Measurements from ENCODE around the gene OMP.

Gene OMP

DNA sequence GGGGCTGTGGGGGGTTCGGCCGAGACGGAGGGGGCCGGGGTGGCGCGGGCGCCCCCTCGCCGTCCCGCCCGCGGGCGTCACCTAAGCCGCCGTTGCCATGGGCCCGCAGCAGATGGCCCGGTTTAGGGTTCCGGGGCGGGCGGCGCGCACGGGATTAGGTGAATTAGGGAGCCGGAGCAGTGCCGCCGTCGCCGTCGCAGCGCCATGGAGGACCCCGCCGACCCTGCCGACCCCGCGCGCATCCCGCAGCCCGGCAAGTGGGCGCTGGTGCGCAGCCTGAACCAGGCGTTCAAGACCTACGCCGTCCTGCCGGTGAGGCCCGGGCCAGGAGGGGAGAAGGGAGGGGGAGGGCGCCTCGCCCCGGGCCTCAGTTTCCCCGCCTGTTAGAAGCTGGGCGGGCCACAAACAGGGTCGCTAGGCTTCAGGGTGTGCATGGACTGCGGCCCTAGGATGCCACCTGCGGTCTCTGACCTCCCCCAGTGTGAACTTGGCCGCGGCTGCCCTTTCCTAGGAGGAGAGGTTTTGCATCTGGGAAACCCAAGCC lies 35.5 kb downstream of the OMP start:
- Histone ChIP-seq H3K4me3 (ENCODE audit: insufficient read depth, low read depth, low read length, poor library complexity, severe bottlenecking) (no peak overlapping the region), H3K27me3 (replicated peaks; ENCODE audit: control insufficient read depth, insufficient read depth, low read length, poor library complexity, severe bottlenecking) (peaks cover 3% of the 10 kb centered on the region), H3K9me3 (ENCODE audit: control insufficient read depth, low read length) (no peaks in the 10 kb centered on the region), H3K4me1 (ENCODE audit: control insufficient read depth, insufficient read depth, low read length, poor library complexity, severe bottlenecking) (no peaks in the 10 kb centered on the region), H3K27ac (ENCODE audit: insufficient read depth, low read length, poor library complexity, severe bottlenecking) (no peak overlapping the region), H3K36me3 (ENCODE audit: control insufficient read depth, insufficient read depth, low read length) (no peaks in the 10 kb centered on the region)
- no peak for DNase-seq

DNA sequence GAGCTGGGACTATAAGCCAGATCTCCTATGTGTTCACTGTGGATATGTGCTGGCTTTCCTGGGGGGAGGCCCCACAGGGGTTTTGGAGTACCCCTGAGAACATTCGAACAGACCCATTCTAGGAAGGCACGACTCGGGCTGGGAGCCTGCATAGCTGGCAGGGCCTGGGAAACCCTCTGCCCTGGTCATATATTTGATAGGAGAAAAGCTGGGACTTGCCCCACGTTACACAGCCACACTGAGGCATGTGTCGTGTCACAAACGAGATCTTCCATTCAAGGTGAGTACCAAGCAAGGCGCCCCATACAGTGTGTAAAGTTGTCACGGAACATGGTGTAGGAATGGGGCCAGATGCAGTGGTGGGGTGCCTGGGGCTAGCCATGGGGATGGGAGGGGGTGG lies 36.6 kb downstream of the OMP start:
- Histone ChIP-seq H3K36me3 (ENCODE audit: control insufficient read depth, insufficient read depth, low read length) (no peaks in the 10 kb centered on the region), H3K27me3 (replicated peaks; ENCODE audit: control insufficient read depth, insufficient read depth, low read length, poor library complexity, severe bottlenecking) (peaks cover 3% of the 10 kb centered on the region), H3K27ac (ENCODE audit: insufficient read depth, low read length, poor library complexity, severe bottlenecking) (no peak overlapping the region), H3K9me3 (ENCODE audit: control insufficient read depth, low read length) (no peaks in the 10 kb centered on the region), H3K4me1 (ENCODE audit: control insufficient read depth, insufficient read depth, low read length, poor library complexity, severe bottlenecking) (no peaks in the 10 kb centered on the region), H3K4me3 (ENCODE audit: insufficient read depth, low read depth, low read length, poor library complexity, severe bottlenecking) (no peak overlapping the region)
- DNase-seq, result no peak

DNA sequence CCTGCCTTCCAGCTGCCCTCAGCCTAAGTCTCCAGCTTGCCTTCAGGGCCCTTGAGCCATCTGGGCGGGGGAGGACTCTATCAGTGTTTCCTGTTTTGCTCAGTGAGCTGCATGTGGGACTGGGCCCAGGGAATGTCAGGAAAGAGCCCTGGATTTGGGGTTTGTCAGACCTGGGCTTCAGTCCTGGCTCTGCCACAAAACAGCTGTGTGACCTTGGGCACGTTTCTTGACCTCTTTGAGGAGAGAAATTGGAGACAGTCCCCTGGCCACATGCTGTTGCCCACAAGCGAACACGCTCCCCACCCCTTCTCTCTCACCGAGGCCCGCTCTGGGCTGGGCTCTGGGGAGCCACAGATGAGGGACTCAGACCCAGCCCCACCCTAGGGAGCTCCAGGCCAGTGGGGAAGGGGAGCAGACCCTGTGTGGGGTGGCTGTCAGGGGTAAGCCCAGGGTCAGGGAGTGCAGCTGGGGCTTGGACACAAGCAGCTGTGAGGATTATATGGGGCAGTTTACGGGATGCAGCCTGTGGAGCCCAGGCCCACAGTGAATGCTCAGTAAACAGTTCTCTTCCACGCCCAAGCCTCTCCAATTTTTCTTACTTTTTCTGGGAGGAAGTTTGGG lies 37.7 kb downstream of the OMP start:
- DNase-seq, result no peak
- Histone ChIP-seq H3K27ac (ENCODE audit: insufficient read depth, low read length, poor library complexity, severe bottlenecking) (no peak overlapping the region), H3K4me1 (ENCODE audit: control insufficient read depth, insufficient read depth, low read length, poor library complexity, severe bottlenecking) (no peaks in the 10 kb centered on the region), H3K4me3 (ENCODE audit: insufficient read depth, low read depth, low read length, poor library complexity, severe bottlenecking) (no peak overlapping the region), H3K36me3 (ENCODE audit: control insufficient read depth, insufficient read depth, low read length) (no peaks in the 10 kb centered on the region), H3K9me3 (ENCODE audit: control insufficient read depth, low read length) (no peaks in the 10 kb centered on the region), H3K27me3 (replicated peaks; ENCODE audit: control insufficient read depth, insufficient read depth, low read length, poor library complexity, severe bottlenecking) (peaks cover 3% of the 10 kb centered on the region)

DNA sequence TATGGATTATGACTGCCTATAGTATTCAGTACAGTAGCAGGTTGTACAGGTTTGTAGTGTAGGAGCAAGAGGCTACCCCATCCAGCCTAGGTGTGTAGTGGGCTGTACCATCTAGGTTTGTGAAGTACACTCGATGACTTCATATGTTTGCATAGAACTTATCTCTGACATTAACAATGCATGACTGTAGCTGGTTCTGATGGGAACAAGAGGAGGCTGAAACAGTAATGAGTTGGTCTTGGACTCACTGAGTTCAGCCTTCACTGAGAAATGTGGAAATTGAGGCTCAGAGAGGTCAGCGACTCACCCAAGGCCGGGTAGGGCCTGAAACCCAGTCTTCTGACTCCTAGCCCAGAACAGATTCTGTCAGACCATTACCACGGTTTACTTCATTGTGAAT lies 38.4 kb downstream of the OMP start:
- H3K27ac ChIP-seq (ENCODE audit: insufficient read depth, low read length, poor library complexity, severe bottlenecking), result no peak overlapping the region
- no peaks in the 10 kb centered on the region for H3K36me3 ChIP-seq (ENCODE audit: control insufficient read depth, insufficient read depth, low read length)
- no peaks in the 10 kb centered on the region for H3K4me1 ChIP-seq (ENCODE audit: control insufficient read depth, insufficient read depth, low read length, poor library complexity, severe bottlenecking)
- no peak for DNase-seq
- peaks cover 3% of the 10 kb centered on the region for H3K27me3 ChIP-seq (replicated peaks; ENCODE audit: control insufficient read depth, insufficient read depth, low read length, poor library complexity, severe bottlenecking)
- no peaks in the 10 kb centered on the region for H3K9me3 ChIP-seq (ENCODE audit: control insufficient read depth, low read length)
- no peak overlapping the region for H3K4me3 ChIP-seq (ENCODE audit: insufficient read depth, low read depth, low read length, poor library complexity, severe bottlenecking)

DNA sequence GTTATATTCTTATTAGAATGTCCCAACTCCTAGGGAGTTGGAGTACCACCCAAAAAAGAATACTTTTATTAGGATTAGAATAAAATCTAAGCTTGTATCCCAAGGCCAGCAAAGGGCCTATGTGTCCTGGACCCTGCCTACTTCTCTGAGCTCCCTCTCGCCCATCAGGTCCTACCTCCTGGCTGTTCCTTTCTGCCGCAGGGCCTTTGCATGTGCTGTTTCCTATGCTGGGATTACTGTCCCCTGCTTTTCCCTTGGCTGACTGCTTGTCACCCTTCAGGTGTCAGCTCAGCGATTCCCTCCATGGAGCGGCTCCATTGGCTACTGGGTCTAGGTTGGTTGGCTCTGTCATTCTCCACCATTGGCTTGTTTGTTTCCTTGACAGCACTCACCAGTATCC lies 38.8 kb downstream of the OMP start:
- Histone ChIP-seq H3K27me3 (replicated peaks; ENCODE audit: control insufficient read depth, insufficient read depth, low read length, poor library complexity, severe bottlenecking) (peaks cover 3% of the 10 kb centered on the region), H3K4me1 (ENCODE audit: control insufficient read depth, insufficient read depth, low read length, poor library complexity, severe bottlenecking) (no peaks in the 10 kb centered on the region), H3K9me3 (ENCODE audit: control insufficient read depth, low read length) (no peaks in the 10 kb centered on the region), H3K36me3 (ENCODE audit: control insufficient read depth, insufficient read depth, low read length) (no peaks in the 10 kb centered on the region), H3K27ac (ENCODE audit: insufficient read depth, low read length, poor library complexity, severe bottlenecking) (no peak overlapping the region), H3K4me3 (ENCODE audit: insufficient read depth, low read depth, low read length, poor library complexity, severe bottlenecking) (no peak overlapping the region)
- no peak for DNase-seq

DNA sequence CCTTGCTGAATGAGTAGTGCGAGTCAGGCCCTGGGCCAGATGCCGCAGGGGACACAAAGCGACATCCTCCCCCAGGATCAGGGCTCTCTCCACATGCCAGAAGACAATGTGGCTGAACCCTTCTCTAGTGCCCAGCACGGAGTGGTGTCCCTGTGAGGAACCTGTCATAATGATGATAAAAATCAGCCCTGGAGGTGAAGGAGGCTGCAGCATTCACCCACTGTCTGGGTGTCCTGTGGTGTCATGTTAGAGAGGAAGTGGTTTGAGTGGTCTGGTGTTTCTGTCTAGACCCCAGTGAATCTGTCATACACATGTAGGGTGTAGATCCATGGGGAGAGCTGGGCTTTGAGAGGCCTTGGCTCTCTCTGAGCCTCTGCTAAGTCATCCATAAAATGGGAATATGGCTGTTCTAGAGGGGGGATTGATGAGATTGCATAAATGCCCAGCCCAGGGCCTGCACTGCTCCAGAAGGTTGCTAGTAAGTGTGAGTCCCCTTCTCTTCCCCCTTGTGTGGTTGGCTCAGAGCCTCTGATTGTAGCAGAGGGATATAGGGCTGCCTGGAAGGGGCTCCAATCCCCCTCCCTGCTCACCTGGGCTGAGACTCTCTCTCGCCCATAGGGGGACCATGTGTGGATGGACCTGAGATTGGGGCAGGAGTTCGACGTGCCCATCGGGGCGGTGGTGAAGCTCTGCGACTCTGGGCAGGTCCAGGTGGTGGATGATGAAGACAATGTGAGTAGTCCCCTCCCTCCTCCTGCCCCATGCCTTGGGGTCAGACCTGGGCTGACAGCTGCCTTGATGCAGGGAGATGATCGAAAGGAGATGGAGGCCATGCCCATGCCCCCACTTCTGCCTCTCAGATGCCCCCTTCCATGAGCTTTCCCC lies 39.7 kb downstream of the OMP start:
- Histone ChIP-seq H3K36me3 (ENCODE audit: control insufficient read depth, insufficient read depth, low read length) (no peaks in the 10 kb centered on the region), H3K27me3 (replicated peaks; ENCODE audit: control insufficient read depth, insufficient read depth, low read length, poor library complexity, severe bottlenecking) (peaks cover 3% of the 10 kb centered on the region), H3K9me3 (ENCODE audit: control insufficient read depth, low read length) (no peaks in the 10 kb centered on the region), H3K4me1 (ENCODE audit: control insufficient read depth, insufficient read depth, low read length, poor library complexity, severe bottlenecking) (no peaks in the 10 kb centered on the region), H3K4me3 (ENCODE audit: insufficient read depth, low read depth, low read length, poor library complexity, severe bottlenecking) (no peak overlapping the region), H3K27ac (ENCODE audit: insufficient read depth, low read length, poor library complexity, severe bottlenecking) (no peak overlapping the region)
- DNase-seq, result no peak

DNA sequence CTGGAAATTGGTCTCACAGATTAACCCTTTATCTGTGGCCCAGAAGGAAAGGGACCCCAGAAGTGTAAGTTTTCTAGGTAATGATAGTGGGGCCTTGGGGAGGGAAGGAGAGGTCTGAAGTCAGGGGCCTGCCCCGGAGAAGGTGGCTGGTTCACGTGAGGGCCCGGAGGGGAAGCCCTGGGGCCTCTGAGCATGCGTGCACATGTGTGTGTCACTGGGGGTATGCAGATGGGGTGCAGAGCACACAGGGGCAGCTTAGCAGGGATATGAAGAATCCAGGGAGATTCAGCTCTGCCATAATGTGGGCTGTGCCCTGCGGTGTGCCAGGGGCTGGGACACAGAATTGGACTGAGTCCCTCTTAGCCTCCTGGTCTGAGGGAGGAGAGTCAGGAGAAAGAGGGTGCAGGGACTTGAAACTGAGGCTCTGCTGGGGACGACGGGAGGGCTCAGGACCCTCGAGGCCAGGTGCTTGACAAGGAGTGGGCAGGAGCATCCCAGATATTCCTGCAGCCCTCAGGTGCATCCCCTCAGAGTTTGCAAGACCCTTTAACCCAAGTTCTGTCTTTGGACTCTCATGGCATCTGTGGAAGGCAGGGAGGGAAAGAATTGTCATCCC lies 40.9 kb downstream of the OMP start:
- no peak overlapping the region for H3K27ac ChIP-seq (ENCODE audit: insufficient read depth, low read length, poor library complexity, severe bottlenecking)
- no peaks in the 10 kb centered on the region for H3K36me3 ChIP-seq (ENCODE audit: control insufficient read depth, insufficient read depth, low read length)
- no peak for DNase-seq
- no peaks in the 10 kb centered on the region for H3K9me3 ChIP-seq (ENCODE audit: control insufficient read depth, low read length)
- H3K27me3 ChIP-seq (replicated peaks; ENCODE audit: control insufficient read depth, insufficient read depth, low read length, poor library complexity, severe bottlenecking), result no peaks in the 10 kb centered on the region
- H3K4me3 ChIP-seq (ENCODE audit: insufficient read depth, low read depth, low read length, poor library complexity, severe bottlenecking), result no peak overlapping the region
- H3K4me1 ChIP-seq (ENCODE audit: control insufficient read depth, insufficient read depth, low read length, poor library complexity, severe bottlenecking), result peaks cover 3% of the 10 kb centered on the region

DNA sequence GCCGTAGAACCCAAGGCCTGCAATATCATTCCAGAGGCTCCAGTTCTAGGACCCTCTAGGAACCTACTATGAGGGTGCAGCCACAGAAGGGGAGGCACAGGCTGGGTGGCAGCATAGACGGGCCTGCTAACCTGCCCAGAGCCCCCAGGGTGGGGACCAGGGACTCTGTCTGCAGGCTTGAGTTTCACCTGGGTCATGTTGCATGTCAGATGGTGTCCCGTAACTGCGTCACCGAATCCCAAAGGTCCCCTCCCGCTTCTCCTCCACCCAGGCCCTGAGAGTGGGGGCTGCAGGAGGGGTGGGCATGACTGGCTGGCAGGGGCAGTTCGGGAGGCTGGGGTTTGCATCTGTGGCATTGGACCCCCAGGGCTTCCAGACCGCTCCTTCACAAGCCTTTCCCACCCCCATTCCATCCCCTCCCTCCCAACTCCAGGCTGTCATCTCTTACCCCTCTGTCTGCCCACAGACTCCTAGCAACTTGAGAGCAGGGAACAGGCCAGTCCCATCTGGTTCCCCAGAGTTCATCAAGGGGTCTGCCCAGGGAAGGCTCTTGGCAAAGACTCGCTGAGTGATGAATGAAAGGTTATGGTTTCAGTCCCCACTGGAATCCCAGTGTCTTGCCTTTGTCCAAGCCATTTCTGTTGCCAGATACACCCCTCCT lies 41.7 kb downstream of the OMP start:
- Histone ChIP-seq H3K27me3 (replicated peaks; ENCODE audit: control insufficient read depth, insufficient read depth, low read length, poor library complexity, severe bottlenecking) (no peaks in the 10 kb centered on the region), H3K27ac (ENCODE audit: insufficient read depth, low read length, poor library complexity, severe bottlenecking) (no peak overlapping the region), H3K4me1 (ENCODE audit: control insufficient read depth, insufficient read depth, low read length, poor library complexity, severe bottlenecking) (peaks cover 3% of the 10 kb centered on the region), H3K4me3 (ENCODE audit: insufficient read depth, low read depth, low read length, poor library complexity, severe bottlenecking) (no peak overlapping the region), H3K9me3 (ENCODE audit: control insufficient read depth, low read length) (no peaks in the 10 kb centered on the region), H3K36me3 (ENCODE audit: control insufficient read depth, insufficient read depth, low read length) (no peaks in the 10 kb centered on the region)
- no peak for DNase-seq

DNA sequence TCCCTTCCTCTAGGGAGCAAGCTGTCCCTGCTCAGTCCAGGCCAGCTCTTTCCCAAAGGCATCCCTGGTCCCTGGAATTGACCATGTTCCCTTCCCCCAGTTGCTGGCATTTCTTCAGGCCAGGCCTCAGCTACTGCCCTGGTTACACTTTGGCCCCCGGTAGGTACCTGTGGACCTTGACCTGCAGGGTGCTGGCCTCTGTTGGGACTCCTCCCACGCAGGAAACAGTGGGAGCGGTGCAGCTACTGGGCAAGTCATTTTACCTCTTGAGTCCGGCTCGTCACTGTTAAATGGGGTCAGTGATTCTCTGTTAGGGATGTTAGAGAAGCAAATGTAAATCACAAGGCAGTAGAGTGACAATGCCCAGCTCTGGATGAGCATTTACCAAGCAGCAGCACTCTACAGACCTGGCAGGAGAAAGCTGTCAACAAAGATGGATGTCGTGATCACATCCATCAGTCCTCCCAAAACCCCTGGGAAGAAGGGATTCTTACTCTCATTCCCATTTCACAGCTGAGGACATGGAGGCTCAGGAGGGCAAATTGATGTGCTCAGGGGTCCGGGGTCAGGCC lies 42.3 kb downstream of the OMP start:
- no peak for DNase-seq
- Histone ChIP-seq H3K9me3 (ENCODE audit: control insufficient read depth, low read length) (no peaks in the 10 kb centered on the region), H3K4me3 (ENCODE audit: insufficient read depth, low read depth, low read length, poor library complexity, severe bottlenecking) (no peak overlapping the region), H3K36me3 (ENCODE audit: control insufficient read depth, insufficient read depth, low read length) (no peaks in the 10 kb centered on the region), H3K27me3 (replicated peaks; ENCODE audit: control insufficient read depth, insufficient read depth, low read length, poor library complexity, severe bottlenecking) (no peaks in the 10 kb centered on the region), H3K4me1 (ENCODE audit: control insufficient read depth, insufficient read depth, low read length, poor library complexity, severe bottlenecking) (peaks cover 3% of the 10 kb centered on the region), H3K27ac (ENCODE audit: insufficient read depth, low read length, poor library complexity, severe bottlenecking) (no peak overlapping the region)
